PC-3 (cell line): Measurements from ENCODE around the gene RXRA. TPM values are rescaled to one million over a fixed set of nuclear protein-coding genes. Genes with fewer than 3 reads are reported as not detected.

Experiments
- ATAC-seq: fragments of 200-7000 bp; cut with Tn5 transposase; 2 replicates; pipeline ENCODE4 v1.9.1; 2020; ENCODE audit warnings: mild to moderate bottlenecking, moderate library complexity
- BruUV-seq: library from RNA; stranded (reverse); fragments of 400-500 nt; replicated peaks from 2 replicates; lab custom pipeline; 2021; lab: Mats Ljungman, UMichigan
- CTCF ChIA-PET: fragments of 300-600 bp; sonication (Branson Sonifier 250); formaldehyde crosslinking; loops from one replicate; lab custom pipeline; 2022; ENCODE audit warnings: antibody characterized with exemption; lab: Charles Lee
- POLR2A ChIA-PET: fragments of 300-600 bp; sonication (Branson Sonifier 250); formaldehyde crosslinking; loops from one replicate; lab custom pipeline; 2022; ENCODE audit warnings: antibody characterized with exemption; ENCODE audit not compliant: unreplicated experiment; lab: Charles Lee
- DNase-seq: peaks from one replicate; pipeline ENCODE4 v3.0.0-alpha.2; 2015
- H2AFZ ChIP-seq: fragments of 300-600 bp; sonication (generic); 2 replicates; pipeline ENCODE4 v1.6.0; 2016; ENCODE audit warnings: antibody characterized with exemption, low read length
- H3F3A ChIP-seq: fragments of 300-600 bp; sonication (generic); one replicate; pipeline ENCODE4 v1.6.0; 2017; ENCODE audit warnings: antibody characterized with exemption, low read length, control low read depth, mild to moderate bottlenecking; ENCODE audit not compliant: unreplicated experiment
- H3K27ac ChIP-seq: fragments of 300-600 bp; sonication (generic); 2 replicates; pipeline ENCODE4 v1.5.1; 2016; ENCODE audit warnings: mild to moderate bottlenecking, low read length
- H3K27me3 ChIP-seq: fragments of 300-600 bp; sonication (generic); 2 replicates; pipeline ENCODE4 v1.6.1; 2016; ENCODE audit warnings: low read length, mixed read lengths
- H3K36me3 ChIP-seq: fragments of 300-600 bp; sonication (generic); 2 replicates; pipeline ENCODE4 v1.6.1; 2016; ENCODE audit warnings: low read depth, mixed run types, low read length, mixed read lengths
- H3K4me1 ChIP-seq: fragments of 300-600 bp; sonication (generic); 2 replicates; pipeline ENCODE4 v1.5.1; 2016; ENCODE audit warnings: low read length; ENCODE audit not compliant: insufficient read depth
- H3K4me2 ChIP-seq: fragments of 300-600 bp; sonication (generic); 2 replicates; pipeline ENCODE4 v1.6.0; 2016; ENCODE audit warnings: low read length
- H3K4me3 ChIP-seq: fragments of 300-600 bp; sonication (generic); 2 replicates; pipeline ENCODE4 v1.5.1; 2016; ENCODE audit warnings: mild to moderate bottlenecking, low read length, mixed read lengths
- H3K79me2 ChIP-seq: fragments of 300-600 bp; sonication (generic); 2 replicates; pipeline ENCODE4 v1.6.1; 2017; ENCODE audit warnings: low read length, mixed read lengths
- H3K9ac ChIP-seq: fragments of 300-600 bp; sonication (generic); 2 replicates; pipeline ENCODE4 v1.6.0; 2016; ENCODE audit warnings: mild to moderate bottlenecking, low read length
- H3K9me2 ChIP-seq: fragments of 300-600 bp; sonication (generic); replicated peaks from 2 replicates; pipeline ENCODE4 v1.6.1; 2016; ENCODE audit warnings: mixed run types, low read length, mixed read lengths
- H3K9me3 ChIP-seq: fragments of 300-600 bp; sonication (generic); 2 replicates; pipeline ENCODE4 v1.6.1; 2016; ENCODE audit warnings: low read length, mixed read lengths
- H4K20me1 ChIP-seq: fragments of 300-600 bp; sonication (generic); 2 replicates; pipeline ENCODE4 v1.6.1; 2016; ENCODE audit warnings: low read length, mixed read lengths
- CTCF ChIP-seq: fragments of 300-600 bp; sonication (generic); conservative IDR thresholded peaks from 2 replicates; pipeline ENCODE4 v1.5.1; 2017; ENCODE audit warnings: antibody characterized with exemption, low read depth, mild to moderate bottlenecking, low read length
- EZH2 ChIP-seq: fragments of 300-600 bp; sonication (generic); IDR thresholded peaks from one replicate; pipeline ENCODE4 v1.6.1; 2017; ENCODE audit warnings: antibody characterized with exemption, mild to moderate bottlenecking, low read length; ENCODE audit not compliant: unreplicated experiment
- EZH2phosphoT487 ChIP-seq: fragments of 300-600 bp; sonication (generic); IDR thresholded peaks from 2 replicates; pipeline ENCODE4 v1.6.1; 2018; ENCODE audit warnings: mild to moderate bottlenecking, antibody characterized with exemption, low read length, borderline replicate concordance
- intact Hi-C: fragments of 100-400 bp; cut with micrococcal nuclease; formaldehyde crosslinking; loops from 2 replicates; pipeline ENCODE4 v1.9.0; 2023
- total RNA-seq: library from RNA; depleted of rRNA; stranded (reverse); fragments of >200 nt; gene quantifications from 2 replicates; pipeline ENCODE4 v1.2.3, GENCODE V29; 2014

Gene RXRA
- total RNA-seq, 1 experiment from 2014 or later, result 17.5 TPM

DNA sequence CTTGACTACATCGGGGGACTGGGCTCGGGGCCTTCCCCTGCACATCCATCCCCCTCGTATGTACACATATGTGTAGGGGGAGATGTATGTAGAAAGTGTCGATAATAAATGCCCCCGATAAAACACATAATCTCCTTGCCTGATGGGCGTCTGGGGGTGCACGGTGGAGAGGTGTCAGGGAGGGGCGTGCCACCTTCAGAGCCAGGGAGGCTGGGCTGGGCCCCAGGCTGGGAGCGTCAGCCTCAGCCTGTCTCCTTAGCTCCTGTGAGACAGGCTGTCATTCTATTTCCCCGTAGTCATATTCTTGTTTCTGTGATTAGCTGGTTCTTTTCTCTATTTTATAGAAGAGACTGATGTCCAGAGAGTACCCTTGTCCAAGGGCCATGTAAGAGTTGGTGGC, 4.7 kb upstream of the RXRA start:
- DNase-seq, result no peak
- POLR2A ChIA-PET, result no interaction called here
- Histone ChIP-seq H3K9ac (no peak overlapping the region), H2AFZ (no peak overlapping the region), H4K20me1 (no peaks in the 10 kb centered on the region), H3K79me2 (no peaks in the 10 kb centered on the region), H3K36me3 (no peaks in the 10 kb centered on the region), H3K4me2 (no peak overlapping the region), H3K27ac (no peak overlapping the region), H3K9me3 (no peaks in the 10 kb centered on the region), H3K4me3 (no peak overlapping the region), H3K27me3 (no peaks in the 10 kb centered on the region), H3K4me1 (peaks cover 6% of the 10 kb centered on the region; the same call in 1 of the 2 replicates), H3K9me2 (no peaks in the 10 kb centered on the region), H3F3A (no peaks in the 10 kb centered on the region)
- no peak for TF ChIP-seq EZH2
- TF ChIP-seq EZH2phosphoT487, result no peak
- no peak for TF ChIP-seq CTCF
- CTCF ChIA-PET, result no interaction called here
- ATAC-seq, result no peak
- intact Hi-C loops, result loop anchor here (10.0 kb wide), 1 partner anchor 93 kb away; no protein-coding TSS in a partner anchor
- no TSS peak for BruUV-seq

GRCh38 chr9:134321946-134322741, 4.1 kb upstream of the RXRA start:
- H3F3A ChIP-seq, result no peaks in the 10 kb centered on the region
- ATAC-seq (no peak), DNase-seq (no peak)
- H3K9me2 ChIP-seq, result no peaks in the 10 kb centered on the region
- H3K9ac ChIP-seq, result no peak overlapping the region
- H3K4me2 ChIP-seq, result no peak overlapping the region
- H2AFZ ChIP-seq, result no peak overlapping the region
- peaks cover 3% of the 10 kb centered on the region for H3K79me2 ChIP-seq
- H3K36me3 ChIP-seq, result no peaks in the 10 kb centered on the region
- H3K27me3 ChIP-seq, result no peaks in the 10 kb centered on the region
- POLR2A ChIA-PET, result no interaction called here
- no peaks in the 10 kb centered on the region for H4K20me1 ChIP-seq
- BruUV-seq, result no TSS peak
- no peak overlapping the region for H3K4me3 ChIP-seq
- H3K4me1 ChIP-seq, result peaks cover 6% of the 10 kb centered on the region; the same call in 1 of the 2 replicates
- no peak overlapping the region for H3K27ac ChIP-seq
- CTCF ChIA-PET, result no interaction called here
- H3K9me3 ChIP-seq, result no peaks in the 10 kb centered on the region
- TF ChIP-seq CTCF, result no peak
- no peak for TF ChIP-seq EZH2phosphoT487
- TF ChIP-seq EZH2, result no peak
- intact Hi-C loops, result loop anchor here (10.0 kb wide), 1 partner anchor 93 kb away; no protein-coding TSS in a partner anchor

- ChIA-PET CTCF (no interaction called here), POLR2A (no interaction called here)
- Histone ChIP-seq H3F3A (no peaks in the 10 kb centered on the region), H3K9ac (no peak overlapping the region), H3K4me3 (no peak overlapping the region), H3K9me3 (no peaks in the 10 kb centered on the region), H3K27ac (no peak overlapping the region), H3K79me2 (peaks cover 10% of the 10 kb centered on the region), H3K27me3 (no peaks in the 10 kb centered on the region), H3K9me2 (no peaks in the 10 kb centered on the region), H4K20me1 (peaks cover 6% of the 10 kb centered on the region; the same call in 1 of the 2 replicates), H3K4me1 (peaks cover 8% of the 10 kb centered on the region; the same call in 1 of the 2 replicates), H3K4me2 (no peak overlapping the region), H2AFZ (no peak overlapping the region), H3K36me3 (no peaks in the 10 kb centered on the region)
- DNase-seq (no peak), ATAC-seq (no peak)
- no peak for TF ChIP-seq EZH2
- TF ChIP-seq CTCF, result no peak
- TF ChIP-seq EZH2phosphoT487, result no peak
- no TSS peak for BruUV-seq
- intact Hi-C loops, result loop anchor here (10.0 kb wide), 1 partner anchor 92 kb away; no protein-coding TSS in a partner anchor
Measured at GRCh38 chr9:134322781-134323241, 3.4 kb upstream of the RXRA start.
